DMS79 treated with DMSO at 0.1 percent for 48 hours (cell line): ENCODE data around the gene RNASE8.

Experiments used
- DNase-seq: peaks from one replicate; lab custom pipeline; 2025; lab: John Stamatoyannopoulos, UW

Gene RNASE8

DNA sequence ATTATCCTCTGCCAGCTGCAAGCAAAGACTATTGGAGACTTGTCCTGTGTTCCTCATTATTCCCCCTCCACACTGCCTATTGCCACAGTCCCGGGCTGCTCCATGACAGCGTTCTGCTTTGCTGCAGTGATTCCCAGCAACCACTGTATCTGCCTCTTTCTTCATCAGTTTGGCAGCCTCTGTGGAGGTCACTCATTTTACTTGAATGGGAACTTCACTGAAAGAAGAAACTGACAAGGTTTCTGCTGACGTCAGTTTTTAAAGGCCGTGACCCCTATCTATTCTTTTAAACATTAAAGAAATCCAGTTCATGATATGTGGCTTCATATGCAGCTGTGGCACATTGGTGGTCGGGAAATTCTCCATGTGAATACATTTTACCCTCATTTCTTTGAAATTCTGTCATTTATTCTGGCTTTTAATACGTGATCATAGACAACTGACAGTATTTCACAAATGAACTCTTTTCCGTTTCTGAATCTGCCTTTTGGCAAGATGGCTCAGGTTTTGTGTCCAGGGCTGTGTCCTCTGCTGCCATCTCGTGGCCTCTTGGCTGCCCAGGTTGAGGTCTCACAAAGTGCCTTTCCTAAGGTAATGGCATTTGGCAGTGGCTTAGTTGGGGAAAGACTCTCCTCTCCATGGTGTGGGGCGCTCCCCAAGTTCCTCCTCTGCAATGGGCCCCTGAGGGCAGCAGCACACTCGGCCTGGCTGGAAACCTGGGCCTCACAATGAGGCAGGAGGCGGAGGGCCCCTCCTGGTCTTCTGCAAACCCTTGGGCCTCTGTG is 49.1 kb downstream of the RNASE8 start:
- peak; percentile 93 for DNase-seq

DNA sequence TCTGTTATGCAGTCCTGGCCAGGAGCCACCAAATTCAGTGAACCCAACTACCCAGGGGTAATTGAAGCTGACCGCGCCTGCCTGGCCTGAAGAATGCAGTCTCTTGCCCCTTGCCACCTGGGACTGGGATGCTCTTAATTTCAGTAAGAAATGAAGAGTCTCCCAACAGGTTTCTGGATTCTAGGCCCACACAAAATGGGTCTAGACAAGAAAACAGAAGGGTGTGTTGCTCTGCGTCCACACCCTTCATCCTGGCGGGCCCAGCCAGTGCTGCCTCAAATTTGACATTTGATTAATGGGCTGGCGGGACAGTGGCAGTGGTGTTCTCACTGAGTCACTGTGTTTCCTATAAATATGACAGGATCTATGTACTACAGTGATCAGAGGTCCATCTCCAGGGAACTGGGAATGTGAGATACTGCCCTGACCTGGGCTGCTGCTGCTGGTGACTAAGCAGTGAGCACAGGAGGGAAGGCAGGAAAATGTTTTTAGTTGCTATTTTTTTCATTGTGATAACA is 49.7 kb downstream of the RNASE8 start:
- no peak for DNase-seq
